Body of pancreas (tissue), 4 donors: ENCODE measurements around the gene PER2. TPM values are rescaled to one million over a fixed set of nuclear protein-coding genes. Genes with fewer than 3 reads are reported as not detected.
A peak's percentile ranks its signal among the peaks of the same experiment; 100 is the strongest.
"Not testable (repeated sequence)": the region's sequence is repeated elsewhere in the genome, so short reads cannot be mapped to it uniquely, and the experiment has no call there.

Experiments used
- ATAC-seq: fragments of 150-250 bp; one replicate; pipeline ENCODE4 v1.9.1; 2016
- DNase-seq, 4 donors: peaks; one replicate each; pipeline ENCODE4 v3.0.0-alpha.2; 2019
- H3K27ac ChIP-seq, 4 donors: fragments of 200-600 bp; sonication (generic); 1 replicate in 3 of 4; 2 replicates in 1 of 4; pipeline versions ENCODE4 v1.5.1 to v1.6.1; 2016 to 2019; ENCODE audit warnings: mild to moderate bottlenecking in 1 of 4, mixed read lengths in 1 of 4, moderate library complexity in 1 of 4
- H3K27me3 ChIP-seq, 2 donors: fragments of 200-600 bp; sonication (generic); one replicate each; pipeline ENCODE4 v1.6.0; 2016; ENCODE audit warnings: mild to moderate bottlenecking in 1 of 2
- H3K36me3 ChIP-seq, 2 donors: fragments of 200-600 bp; sonication (generic); replicated peaks in 1 of 2; 2 replicates each; pipeline ENCODE4 v1.5.1; 2016; ENCODE audit warnings: low read depth in 2 of 2; ENCODE audit not compliant: insufficient read depth in 1 of 2
- H3K4me1 ChIP-seq: fragments of 200-600 bp; sonication (generic); one replicate; pipeline ENCODE4 v1.6.0; 2016
- H3K4me3 ChIP-seq, 2 donors: fragments of 200-600 bp; sonication (generic); 1 replicate in 1 of 2; 2 replicates in 1 of 2; pipeline ENCODE4 v1.5.1; 2016 to 2019
- H3K9me3 ChIP-seq, 3 donors: fragments of 200-600 bp; sonication (generic); 1 replicate in 2 of 3; 2 replicates in 1 of 3; pipeline ENCODE4 v1.5.1; 2016
- CTCF ChIP-seq, 7 experiments: fragments of 450-650 bp in 4 of 7; fragments of 200-600 bp in 3 of 7; sonication (generic) in 3 of 7; IDR thresholded peaks; one replicate each; pipeline ENCODE4 v1.5.1; 2016 to 2019; ENCODE audit warnings: antibody characterized with exemption in 7 of 7
- POLR2A ChIP-seq, 3 donors: fragments of 450-650 bp; IDR thresholded peaks; one replicate each; pipeline ENCODE4 v1.6.1; 2016; ENCODE audit warnings: antibody characterized with exemption in 3 of 3, mild to moderate bottlenecking in 2 of 3
- WGBS, 2 donors: methylation state at CpG; one replicate each; pipeline ENCODE4 v1.1.5; 2017; 5-methylcytosine and 5-hydroxymethylcytosine counted together
- intact Hi-C: fragments of 100-400 bp; cut with DNase I; formaldehyde crosslinking; loops from one replicate; pipeline ENCODE4 v1.15.1; 2023
- total RNA-seq, 2 donors: library from RNA; depleted of rRNA; stranded (reverse); fragments of >200 nt; gene quantifications; one replicate each; pipeline ENCODE4 v1.1.0, GENCODE V29; 2016

PER2 gene
- total RNA-seq, 2 donors from 2014 or later: 10.9 to 21.8 TPM

- H3K27me3 ChIP-seq: no peaks in the 10 kb centered on the region
- H3K9me3 ChIP-seq: no peaks in the 10 kb centered on the region
- DNase-seq (peak in 1 of 4 donors; percentile 6), ATAC-seq (no peak)
- 88 to 92% methylated on average over 8 of the region's 8 CpGs for WGBS, 2 donors
- peaks cover 4% of the 10 kb centered on the region for H3K4me1 ChIP-seq
- no peaks in the 10 kb centered on the region for H3K36me3 ChIP-seq
- H3K4me3 ChIP-seq: no peak overlapping the region
- TF ChIP-seq CTCF (IDR thresholded peaks at IDR 0.05) (no peak), POLR2A (IDR thresholded peaks at IDR 0.05) (no peak)
- H3K27ac ChIP-seq: no peak overlapping the region
- intact Hi-C loops: no loop called here
These were observed 26.2 kb upstream of the PER2 start for GRCh38 chr2:238314576-238314975.

GRCh38 chr2:238313991-238314350 lies 25.6 kb upstream of the PER2 start:
- H3K27ac ChIP-seq: no peak overlapping the region
- no peaks in the 10 kb centered on the region for H3K4me1 ChIP-seq
- whole genome bisulfite sequencing, 2 donors: 62 to 65% methylated on average over 2 of the region's 2 CpGs
- no peaks in the 10 kb centered on the region for H3K36me3 ChIP-seq
- H3K27me3 ChIP-seq: no peaks in the 10 kb centered on the region
- intact Hi-C loops: no loop called here
- H3K4me3 ChIP-seq: no peak overlapping the region
- DNase-seq (no peak), ATAC-seq (no peak)
- H3K9me3 ChIP-seq: no peaks in the 10 kb centered on the region
- TF ChIP-seq CTCF (IDR thresholded peaks at IDR 0.05): no peak
- TF ChIP-seq POLR2A (IDR thresholded peaks at IDR 0.05): no peak

GRCh38 chr2:238313289-238313990 lies 25.0 kb upstream of the PER2 start:
- Histone ChIP-seq H3K4me3 (no peak overlapping the region), H3K4me1 (no peaks in the 10 kb centered on the region), H3K36me3 (no peaks in the 10 kb centered on the region), H3K27ac (no peak overlapping the region), H3K9me3 (no peaks in the 10 kb centered on the region), H3K27me3 (no peaks in the 10 kb centered on the region)
- intact Hi-C loops: no loop called here
- DNase-seq: peak in 1 of 4 donors; percentile 9
- 82% methylated on average over 3 to 8 of the region's 8 CpGs for WGBS, 2 donors
- ATAC-seq: no peak
- TF ChIP-seq CTCF (IDR thresholded peaks at IDR 0.05) (no peak), POLR2A (IDR thresholded peaks at IDR 0.05) (no peak)

- intact Hi-C loops, H3K27ac ChIP-seq, ATAC-seq, H3K9me3 ChIP-seq, DNase-seq, H3K4me3 ChIP-seq, H3K27me3 ChIP-seq, H3K36me3 ChIP-seq: not testable (repeated sequence)
- WGBS, 2 donors: 84 to 88% methylated on average over 14 of the region's 14 CpGs
- peaks cover 11% of the 10 kb centered on the region for H3K4me1 ChIP-seq
These were observed 22.3 kb upstream of the PER2 start for GRCh38 chr2:238310721-238311120.

GRCh38 chr2:238308177-238308576 lies 19.8 kb upstream of the PER2 start:
- H3K4me3 ChIP-seq: no peak overlapping the region
- H3K27ac ChIP-seq: no peak overlapping the region
- WGBS, 2 donors: 41 to 60% methylated on average over 2 of the region's 2 CpGs
- DNase-seq: no peak
- no peaks in the 10 kb centered on the region for H3K9me3 ChIP-seq
- TF ChIP-seq POLR2A (IDR thresholded peaks at IDR 0.05): no peak
- TF ChIP-seq CTCF (IDR thresholded peaks at IDR 0.05): peak in 1 of 7 experiments; percentile 18
- peaks cover 16% of the 10 kb centered on the region for H3K4me1 ChIP-seq
- ATAC-seq: no peak
- no peaks in the 10 kb centered on the region for H3K27me3 ChIP-seq
- intact Hi-C loops: no loop called here
- H3K36me3 ChIP-seq: no peaks in the 10 kb centered on the region
